Peyer's patch (tissue), 4 donors: ENCODE results near the gene TIMM17A. TPM values are rescaled to one million over a fixed set of nuclear protein-coding genes. Genes with fewer than 3 reads are reported as not detected.

Experiments used
- DNase-seq, 3 donors: peaks; one replicate each; pipeline ENCODE4 v3.0.0-alpha.2; 2017 to 2019
- H3K27ac ChIP-seq, 4 donors: fragments of 200-600 bp; sonication (generic); one replicate each; pipeline ENCODE4 v1.5.1; 2016 to 2019
- H3K27me3 ChIP-seq, 2 donors: fragments of 200-600 bp; sonication (generic); one replicate each; pipeline ENCODE4 v1.5.1; 2019
- H3K36me3 ChIP-seq, 3 donors: fragments of 200-600 bp; sonication (generic); one replicate each; pipeline ENCODE4 v1.5.1; 2016 to 2019
- H3K4me1 ChIP-seq, 4 donors: fragments of 200-600 bp; sonication (generic); one replicate each; pipeline ENCODE4 v1.5.1; 2016 to 2019
- H3K4me3 ChIP-seq, 4 donors: fragments of 200-600 bp; sonication (generic); 1 replicate in 3 of 4; 2 replicates in 1 of 4; pipeline ENCODE4 v1.5.1; 2016 to 2019; ENCODE audit warnings: mild to moderate bottlenecking in 1 of 4
- H3K9me3 ChIP-seq, 4 donors: fragments of 200-600 bp; sonication (generic); one replicate each; pipeline ENCODE4 v1.5.1; 2016 to 2019; ENCODE audit warnings: mild to moderate bottlenecking in 1 of 4
- CTCF ChIP-seq, 6 experiments: fragments of 450-650 bp in 4 of 6; fragments of 200-600 bp in 2 of 6; sonication (generic) in 1 of 6; IDR thresholded peaks; one replicate each; pipeline ENCODE4 v1.5.1; 2017 to 2019; ENCODE audit warnings: antibody characterized with exemption in 6 of 6, mild to moderate bottlenecking in 3 of 6, moderate library complexity in 1 of 6
- POLR2A ChIP-seq, 2 donors: fragments of 450-650 bp; IDR thresholded peaks; one replicate each; pipeline ENCODE4 v1.5.1; 2017; ENCODE audit warnings: antibody characterized with exemption in 2 of 2, mild to moderate bottlenecking in 2 of 2, moderate library complexity in 2 of 2
- total RNA-seq, 4 donors: library from RNA; depleted of rRNA; stranded (reverse); fragments of >200 nt; gene quantifications; one replicate each; pipeline ENCODE4 v1.1.0, GENCODE V29; 2016

Gene TIMM17A
- total RNA-seq, 4 donors from 2014 or later = 20.6 to 31.0 (median 21.6) TPM

DNA sequence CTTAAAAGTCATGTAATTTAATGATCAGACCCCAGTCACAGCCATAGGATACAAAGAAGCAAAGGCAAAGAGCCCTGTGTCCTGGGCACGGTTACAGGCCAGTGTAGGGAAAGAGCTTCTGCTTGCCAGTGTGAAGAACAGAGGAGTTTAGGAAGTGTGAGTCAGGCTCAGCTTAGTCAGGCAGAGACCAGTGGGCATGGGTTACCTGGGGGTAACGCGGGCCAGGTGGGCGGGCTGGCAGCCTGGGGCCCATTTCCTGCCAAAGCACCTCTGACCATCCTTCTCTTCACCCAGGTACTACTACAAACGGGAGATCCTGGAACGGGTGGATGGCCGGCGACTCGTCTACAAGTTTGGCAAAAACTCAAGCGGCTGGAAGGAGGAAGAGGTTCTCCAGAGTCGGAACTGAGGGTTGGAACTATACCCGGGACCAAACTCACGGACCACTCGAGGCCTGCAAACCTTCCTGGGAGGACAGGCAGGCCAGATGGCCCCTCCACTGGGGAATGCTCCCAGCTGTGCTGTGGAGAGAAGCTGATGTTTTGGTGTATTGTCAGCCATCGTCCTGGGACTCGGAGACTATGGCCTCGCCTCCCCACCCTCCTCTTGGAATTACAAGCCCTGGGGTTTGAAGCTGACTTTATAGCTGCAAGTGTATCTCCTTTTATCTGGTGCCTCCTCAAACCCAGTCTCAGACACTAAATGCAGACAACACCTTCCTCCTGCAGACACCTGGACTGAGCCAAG is 59.8 kb downstream of the TIMM17A start:
- H3K4me1 ChIP-seq = peaks cover 0 to 4% (median 0%) of the 10 kb centered on the region in 4 donors
- peak overlapping the region in 3 of 4 donors; percentile 42 to 77 (median 67) for H3K4me3 ChIP-seq
- no peaks in the 10 kb centered on the region for H3K27me3 ChIP-seq
- peak overlapping the region in 3 of 4 donors; percentile 80 to 99 (median 96) for H3K27ac ChIP-seq
- H3K9me3 ChIP-seq = no peaks in the 10 kb centered on the region
- TF ChIP-seq POLR2A (IDR thresholded peaks at IDR 0.05) (peak; percentile 8 to 20), CTCF (IDR thresholded peaks at IDR 0.05) (no peak)
- H3K36me3 ChIP-seq = peaks cover 0 to 43% (median 0%) of the 10 kb centered on the region in 3 donors
- peak in 1 of 3 donors; percentile 65 for DNase-seq

- DNase-seq = no peak
- Histone ChIP-seq H3K9me3 (no peaks in the 10 kb centered on the region), H3K36me3 (peaks cover 0 to 43% (median 0%) of the 10 kb centered on the region in 3 donors), H3K27me3 (no peaks in the 10 kb centered on the region), H3K4me1 (peaks cover 0 to 4% (median 0%) of the 10 kb centered on the region in 4 donors), H3K27ac (peak overlapping the region in 3 of 4 donors; percentile 80 to 99 (median 96)), H3K4me3 (peak overlapping the region in 3 of 4 donors; percentile 42 to 77 (median 67))
- TF ChIP-seq CTCF (IDR thresholded peaks at IDR 0.05) (no peak), POLR2A (IDR thresholded peaks at IDR 0.05) (peak in 1 of 2 donors; percentile 2)
Observed at GRCh38 chr1:202015662-202015937, 60.3 kb downstream of the TIMM17A start.

- Histone ChIP-seq H3K4me1 (peaks cover 0 to 4% (median 0%) of the 10 kb centered on the region in 4 donors), H3K27me3 (no peaks in the 10 kb centered on the region), H3K36me3 (peaks cover 0 to 43% (median 0%) of the 10 kb centered on the region in 3 donors), H3K4me3 (peak overlapping the region in 2 of 4 donors; percentile 67 to 77), H3K9me3 (no peaks in the 10 kb centered on the region), H3K27ac (peak overlapping the region in 3 of 4 donors; percentile 80 to 99 (median 96))
- TF ChIP-seq CTCF (IDR thresholded peaks at IDR 0.05) (no peak), POLR2A (IDR thresholded peaks at IDR 0.05) (peak in 1 of 2 donors; percentile 9)
- peak in 2 of 3 donors; percentile 53 to 57 for DNase-seq
Observed at GRCh38 chr1:202016022-202016810, 60.9 kb downstream of the TIMM17A start.

GRCh38 chr1:202016811-202017748 is 61.8 kb downstream of the TIMM17A start:
- peak overlapping the region in 3 of 4 donors; percentile 80 to 99 (median 96) for H3K27ac ChIP-seq
- no peaks in the 10 kb centered on the region for H3K9me3 ChIP-seq
- DNase-seq = peak in 1 of 3 donors; percentile 72
- H3K4me3 ChIP-seq = peak overlapping the region in 2 of 4 donors; percentile 33 to 67
- H3K27me3 ChIP-seq = no peaks in the 10 kb centered on the region
- H3K36me3 ChIP-seq = peaks cover 0 to 38% (median 0%) of the 10 kb centered on the region in 3 donors
- TF ChIP-seq CTCF (IDR thresholded peaks at IDR 0.05) (no peak), POLR2A (IDR thresholded peaks at IDR 0.05) (no peak)
- peaks cover 0 to 4% (median 0%) of the 10 kb centered on the region in 4 donors for H3K4me1 ChIP-seq
